ENCODE measurements around the gene PAQR4. TPM values are rescaled to one million over a fixed set of nuclear protein-coding genes. Genes with fewer than 3 reads are reported as not detected.

Gene PAQR4
- polyA plus RNA-seq, 3 donors: 6.3 to 14.2 (median 8.9) TPM

GRCh38 chr16:2949705-2950352, 19.3 kb upstream of the PAQR4 start:
- TF ChIP-seq, protein P1, sequence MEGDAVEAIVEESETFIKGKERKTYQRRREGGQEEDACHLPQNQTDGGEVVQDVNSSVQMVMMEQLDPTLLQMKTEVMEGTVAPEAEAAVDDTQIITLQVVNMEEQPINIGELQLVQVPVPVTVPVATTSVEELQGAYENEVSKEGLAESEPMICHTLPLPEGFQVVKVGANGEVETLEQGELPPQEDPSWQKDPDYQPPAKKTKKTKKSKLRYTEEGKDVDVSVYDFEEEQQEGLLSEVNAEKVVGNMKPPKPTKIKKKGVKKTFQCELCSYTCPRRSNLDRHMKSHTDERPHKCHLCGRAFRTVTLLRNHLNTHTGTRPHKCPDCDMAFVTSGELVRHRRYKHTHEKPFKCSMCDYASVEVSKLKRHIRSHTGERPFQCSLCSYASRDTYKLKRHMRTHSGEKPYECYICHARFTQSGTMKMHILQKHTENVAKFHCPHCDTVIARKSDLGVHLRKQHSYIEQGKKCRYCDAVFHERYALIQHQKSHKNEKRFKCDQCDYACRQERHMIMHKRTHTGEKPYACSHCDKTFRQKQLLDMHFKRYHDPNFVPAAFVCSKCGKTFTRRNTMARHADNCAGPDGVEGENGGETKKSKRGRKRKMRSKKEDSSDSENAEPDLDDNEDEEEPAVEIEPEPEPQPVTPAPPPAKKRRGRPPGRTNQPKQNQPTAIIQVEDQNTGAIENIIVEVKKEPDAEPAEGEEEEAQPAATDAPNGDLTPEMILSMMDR (IDR thresholded peaks at IDR 0.05): no peak
- Histone ChIP-seq H2AFZ (ENCODE audit: insufficient read depth, low read depth, low read length, poor library complexity, severe bottlenecking) (no peak overlapping the region), H3K4me2 (replicated peaks; ENCODE audit: extremely low read depth, low read length, poor library complexity, severe bottlenecking) (no peak overlapping the region), H3K4me1 (ENCODE audit: control insufficient read depth in 1 of 2, insufficient read depth in 2 of 2, low read length in 2 of 2) (no peaks in the 10 kb centered on the region), H3K9me3 (replicated peaks in 1 of 2; ENCODE audit: control insufficient read depth in 1 of 2, insufficient read depth in 1 of 2, low read length in 2 of 2) (no peaks in the 10 kb centered on the region), H3K4me3 (replicated peaks in 1 of 3; ENCODE audit: low read depth in 2 of 3, low read length in 3 of 3) (no peak overlapping the region), H3K36me3 (replicated peaks in 1 of 2; ENCODE audit: control insufficient read depth in 1 of 2, insufficient read depth in 2 of 2, low read length in 2 of 2) (peaks cover 8 to 9% of the 10 kb centered on the region in 2 donors), H3K79me2 (ENCODE audit: insufficient read depth, low read length) (no peaks in the 10 kb centered on the region), H3K27ac (ENCODE audit: low read depth in 1 of 2, low read length in 2 of 2) (no peak overlapping the region), H3K27me3 (ENCODE audit: control insufficient read depth in 2 of 2, insufficient read depth in 2 of 2, low read length in 2 of 2) (no peaks in the 10 kb centered on the region), H3K9ac (ENCODE audit: insufficient read depth, low read length, poor library complexity, severe bottlenecking) (no peak overlapping the region), H4K20me1 (ENCODE audit: insufficient read depth, low read length) (no peaks in the 10 kb centered on the region)
- no peak overlapping the region for H3K4me3 Mint-ChIP-seq
- WGBS (ENCODE audit: insufficient coverage): 95% methylated on average over 18 of the region's 19 CpGs
- peaks cover 0 to 2% (median 0%) of the 10 kb centered on the region in 3 donors for H3K27me3 Mint-ChIP-seq (ENCODE audit: low read depth in 3 of 3)
- no peak for DNase-seq
- intact Hi-C loops (cut with micrococcal nuclease): no loop called here
- no peaks in the 10 kb centered on the region for H3K4me1 Mint-ChIP-seq
- no peak overlapping the region for H3K27ac Mint-ChIP-seq
- H3K9me3 Mint-ChIP-seq: no peaks in the 10 kb centered on the region
- H3K36me3 Mint-ChIP-seq: peaks cover 8 to 20% of the 10 kb centered on the region in 2 donors

- Histone ChIP-seq H3K36me3 (replicated peaks in 1 of 2; ENCODE audit: control insufficient read depth in 1 of 2, insufficient read depth in 2 of 2, low read length in 2 of 2) (peaks cover 8 to 9% of the 10 kb centered on the region in 2 donors), H3K4me2 (replicated peaks; ENCODE audit: extremely low read depth, low read length, poor library complexity, severe bottlenecking) (no peak overlapping the region), H2AFZ (ENCODE audit: insufficient read depth, low read depth, low read length, poor library complexity, severe bottlenecking) (no peak overlapping the region), H3K4me3 (replicated peaks in 1 of 3; ENCODE audit: low read depth in 2 of 3, low read length in 3 of 3) (no peak overlapping the region), H4K20me1 (ENCODE audit: insufficient read depth, low read length) (no peaks in the 10 kb centered on the region), H3K9ac (ENCODE audit: insufficient read depth, low read length, poor library complexity, severe bottlenecking) (no peak overlapping the region), H3K27me3 (ENCODE audit: control insufficient read depth in 2 of 2, insufficient read depth in 2 of 2, low read length in 2 of 2) (no peaks in the 10 kb centered on the region), H3K27ac (ENCODE audit: low read depth in 1 of 2, low read length in 2 of 2) (no peak overlapping the region), H3K9me3 (replicated peaks in 1 of 2; ENCODE audit: control insufficient read depth in 1 of 2, insufficient read depth in 1 of 2, low read length in 2 of 2) (no peaks in the 10 kb centered on the region), H3K79me2 (ENCODE audit: insufficient read depth, low read length) (no peaks in the 10 kb centered on the region), H3K4me1 (ENCODE audit: control insufficient read depth in 1 of 2, insufficient read depth in 2 of 2, low read length in 2 of 2) (peaks cover 2 to 3% of the 10 kb centered on the region in 2 donors)
- intact Hi-C loops (cut with micrococcal nuclease): no loop called here
- H3K36me3 Mint-ChIP-seq: peaks cover 8 to 20% of the 10 kb centered on the region in 2 donors
- no peaks in the 10 kb centered on the region for H3K9me3 Mint-ChIP-seq
- no peak overlapping the region for H3K27ac Mint-ChIP-seq
- no peak overlapping the region for H3K4me3 Mint-ChIP-seq
- peaks cover 0 to 2% (median 0%) of the 10 kb centered on the region in 3 donors for H3K27me3 Mint-ChIP-seq (ENCODE audit: low read depth in 3 of 3)
- H3K4me1 Mint-ChIP-seq: no peaks in the 10 kb centered on the region
- TF ChIP-seq, protein P1 (IDR thresholded peaks at IDR 0.05): no peak
- WGBS (ENCODE audit: insufficient coverage): 96% methylated on average over 12 of the region's 13 CpGs
- no peak for DNase-seq
These were observed 18.8 kb upstream of the PAQR4 start for GRCh38 chr16:2950353-2950724.
